ENCODE data around the gene RNF186. TPM values are rescaled to one million over a fixed set of nuclear protein-coding genes. Genes with fewer than 3 reads are reported as not detected.

RNF186 gene
- total RNA-seq, 1 donor from 2014 or later, result not detected

DNA sequence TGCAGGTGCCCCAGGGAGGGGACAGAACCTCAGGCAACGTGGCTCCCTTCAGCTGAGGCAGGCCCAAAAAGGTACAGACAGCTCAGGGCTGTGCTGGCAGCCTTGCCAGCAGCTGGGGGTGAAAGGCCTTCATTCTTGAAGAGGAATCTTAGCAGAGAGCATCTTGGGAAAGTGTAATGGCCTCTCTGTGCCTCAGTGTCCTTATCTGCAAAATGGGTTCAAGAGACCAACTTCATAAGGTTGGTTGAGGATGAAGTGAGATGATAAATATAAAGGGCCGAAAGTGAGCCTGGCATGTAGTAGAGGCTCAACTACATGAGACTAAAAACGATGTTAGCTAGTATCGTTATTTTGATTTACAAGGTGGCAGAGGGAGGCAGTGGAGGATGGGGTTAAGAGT, 41.6 kb downstream of the RNF186 start:
- H3K36me3 ChIP-seq (ENCODE audit: control insufficient read depth, insufficient read depth, low read length), result no peaks in the 10 kb centered on the region
- no peak overlapping the region for H3K4me3 ChIP-seq (ENCODE audit: low read depth, low read length)
- no peaks in the 10 kb centered on the region for H3K27me3 ChIP-seq (ENCODE audit: control insufficient read depth, insufficient read depth, low read length)
- DNase-seq (ENCODE audit: low read depth), result no peak
- TF ChIP-seq, protein P1, sequence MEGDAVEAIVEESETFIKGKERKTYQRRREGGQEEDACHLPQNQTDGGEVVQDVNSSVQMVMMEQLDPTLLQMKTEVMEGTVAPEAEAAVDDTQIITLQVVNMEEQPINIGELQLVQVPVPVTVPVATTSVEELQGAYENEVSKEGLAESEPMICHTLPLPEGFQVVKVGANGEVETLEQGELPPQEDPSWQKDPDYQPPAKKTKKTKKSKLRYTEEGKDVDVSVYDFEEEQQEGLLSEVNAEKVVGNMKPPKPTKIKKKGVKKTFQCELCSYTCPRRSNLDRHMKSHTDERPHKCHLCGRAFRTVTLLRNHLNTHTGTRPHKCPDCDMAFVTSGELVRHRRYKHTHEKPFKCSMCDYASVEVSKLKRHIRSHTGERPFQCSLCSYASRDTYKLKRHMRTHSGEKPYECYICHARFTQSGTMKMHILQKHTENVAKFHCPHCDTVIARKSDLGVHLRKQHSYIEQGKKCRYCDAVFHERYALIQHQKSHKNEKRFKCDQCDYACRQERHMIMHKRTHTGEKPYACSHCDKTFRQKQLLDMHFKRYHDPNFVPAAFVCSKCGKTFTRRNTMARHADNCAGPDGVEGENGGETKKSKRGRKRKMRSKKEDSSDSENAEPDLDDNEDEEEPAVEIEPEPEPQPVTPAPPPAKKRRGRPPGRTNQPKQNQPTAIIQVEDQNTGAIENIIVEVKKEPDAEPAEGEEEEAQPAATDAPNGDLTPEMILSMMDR (IDR thresholded peaks at IDR 0.05; ENCODE audit: insufficient read depth, low read length, poor library complexity, severe bottlenecking), result no peak

DNA sequence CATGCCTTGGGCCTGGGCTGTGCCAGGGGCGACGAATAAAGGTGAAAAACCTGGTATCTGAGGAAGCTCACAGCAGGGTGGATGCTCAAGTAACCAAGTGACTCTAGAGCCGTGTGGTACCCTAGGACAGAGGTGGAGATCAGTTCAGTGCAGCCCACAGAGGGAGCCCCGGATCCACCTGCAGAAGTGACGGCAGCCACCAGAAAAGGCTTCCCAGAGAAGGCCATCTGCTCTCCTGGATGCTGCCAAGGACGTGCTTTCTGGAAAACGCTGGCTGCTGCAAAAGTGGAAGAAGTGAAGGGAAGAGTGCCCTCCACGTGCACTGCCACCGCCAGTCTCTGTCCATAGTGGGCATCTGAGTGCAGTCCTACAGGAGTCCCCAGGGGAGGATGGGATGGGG, 43.0 kb downstream of the RNF186 start:
- H3K27me3 ChIP-seq (ENCODE audit: control insufficient read depth, insufficient read depth, low read length), result no peaks in the 10 kb centered on the region
- H3K36me3 ChIP-seq (ENCODE audit: control insufficient read depth, insufficient read depth, low read length), result no peaks in the 10 kb centered on the region
- no peak overlapping the region for H3K4me3 ChIP-seq (ENCODE audit: low read depth, low read length)
- no peak for DNase-seq (ENCODE audit: low read depth)
- TF ChIP-seq, protein P1 (IDR thresholded peaks at IDR 0.05; ENCODE audit: insufficient read depth, low read length, poor library complexity, severe bottlenecking), result no peak

DNA sequence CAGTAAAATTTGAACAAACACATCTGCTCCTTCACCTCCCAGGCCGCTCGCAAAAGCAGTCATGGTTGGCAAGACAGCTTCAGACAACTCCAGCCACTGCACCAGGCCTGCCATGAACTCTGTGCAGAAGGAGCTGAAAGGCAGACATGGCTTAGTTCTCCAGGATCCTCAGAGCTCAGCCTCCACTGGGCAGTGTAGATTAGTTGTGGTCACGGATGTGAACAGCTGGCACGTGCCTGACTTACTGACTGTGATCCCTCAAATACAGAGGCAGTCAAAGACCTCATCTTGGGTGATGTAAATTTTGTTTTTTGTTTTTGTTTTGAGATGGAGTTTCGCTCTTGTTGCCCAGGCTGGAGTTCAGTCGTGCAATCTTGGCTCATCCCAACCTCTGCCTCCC, 43.7 kb downstream of the RNF186 start:
- TF ChIP-seq, protein P1 (IDR thresholded peaks at IDR 0.05; ENCODE audit: insufficient read depth, low read length, poor library complexity, severe bottlenecking), result no peak
- Histone ChIP-seq H3K4me3 (ENCODE audit: low read depth, low read length) (no peak overlapping the region), H3K36me3 (ENCODE audit: control insufficient read depth, insufficient read depth, low read length) (no peaks in the 10 kb centered on the region), H3K27me3 (ENCODE audit: control insufficient read depth, insufficient read depth, low read length) (no peaks in the 10 kb centered on the region)
- no peak for DNase-seq (ENCODE audit: low read depth)

DNA sequence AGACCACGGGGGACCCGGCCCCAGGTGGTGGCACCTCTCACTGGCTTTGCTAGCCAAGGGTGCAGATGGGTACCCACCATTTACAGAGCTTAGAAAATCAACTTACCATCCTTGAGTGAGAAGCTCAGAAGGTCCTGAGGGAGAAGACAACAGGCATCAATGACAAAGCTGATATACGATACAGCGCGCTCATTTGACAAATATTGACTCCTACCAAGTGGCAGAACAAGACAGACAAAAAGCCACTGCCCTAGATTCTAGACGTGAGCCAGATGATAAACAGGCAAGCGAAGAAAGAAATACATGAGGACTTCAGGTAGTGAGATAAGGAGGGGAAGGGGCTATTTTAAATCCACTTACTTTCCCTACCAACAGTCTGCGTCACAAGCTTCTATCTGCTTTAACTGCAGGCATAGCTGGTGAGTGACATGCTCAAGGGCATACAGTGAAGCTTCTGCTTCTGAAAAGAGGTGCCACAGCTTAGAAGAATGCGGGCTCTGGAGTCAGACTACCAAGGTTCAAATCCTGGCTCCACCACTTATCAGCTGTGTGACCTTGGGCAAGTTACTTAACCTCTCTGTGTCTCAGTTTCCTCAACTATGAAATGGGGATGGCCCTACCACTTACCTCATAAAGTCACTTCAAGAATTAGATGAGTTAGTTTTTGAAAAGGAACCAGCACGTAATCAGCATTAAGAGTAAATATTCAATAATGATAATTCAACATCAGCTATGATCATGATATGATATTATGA, 44.5 kb downstream of the RNF186 start:
- Histone ChIP-seq H3K36me3 (ENCODE audit: control insufficient read depth, insufficient read depth, low read length) (no peaks in the 10 kb centered on the region), H3K4me3 (ENCODE audit: low read depth, low read length) (no peak overlapping the region), H3K27me3 (ENCODE audit: control insufficient read depth, insufficient read depth, low read length) (no peaks in the 10 kb centered on the region)
- TF ChIP-seq, protein P1 (IDR thresholded peaks at IDR 0.05; ENCODE audit: insufficient read depth, low read length, poor library complexity, severe bottlenecking), result no peak
- no peak for DNase-seq (ENCODE audit: low read depth)

DNA sequence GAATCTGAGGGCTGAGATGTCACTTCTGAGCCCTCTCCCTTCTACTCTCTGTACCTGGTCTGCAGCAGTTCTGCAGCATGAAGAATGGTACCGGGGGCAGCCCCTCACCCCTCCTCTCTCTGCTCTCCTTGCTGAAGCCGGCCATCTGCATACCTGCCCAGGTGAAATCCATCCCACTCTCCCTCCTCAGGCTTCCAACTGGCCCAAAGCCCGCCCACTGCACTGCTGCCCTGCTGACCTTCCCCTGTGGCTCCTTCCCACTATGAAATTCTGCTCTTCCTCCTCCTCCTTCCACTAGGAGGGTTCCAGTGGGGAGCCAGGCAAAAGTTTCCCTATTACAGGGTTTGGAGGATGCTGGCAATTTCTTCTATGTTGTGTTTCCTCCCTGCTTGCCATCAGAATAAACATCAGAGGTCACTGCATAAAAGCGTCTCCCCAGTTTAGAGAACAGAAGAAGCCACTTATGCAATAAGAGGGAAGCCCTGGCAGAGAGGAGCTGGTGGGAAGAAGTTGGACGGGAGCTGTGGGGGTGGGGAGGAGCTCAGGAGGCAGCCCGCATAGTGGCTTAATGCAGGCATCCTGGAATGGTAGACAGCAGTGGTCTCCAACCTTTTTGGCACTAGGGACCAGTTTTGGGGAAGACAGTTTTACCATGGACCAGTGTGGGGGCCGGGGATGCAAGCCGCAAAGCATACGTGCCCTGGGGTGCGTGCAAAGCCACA, 45.7 kb downstream of the RNF186 start:
- H3K4me3 ChIP-seq (ENCODE audit: low read depth, low read length), result no peak overlapping the region
- TF ChIP-seq, protein P1 (IDR thresholded peaks at IDR 0.05; ENCODE audit: insufficient read depth, low read length, poor library complexity, severe bottlenecking), result no peak
- DNase-seq (ENCODE audit: low read depth), result no peak
- H3K27me3 ChIP-seq (ENCODE audit: control insufficient read depth, insufficient read depth, low read length), result no peaks in the 10 kb centered on the region
- no peaks in the 10 kb centered on the region for H3K36me3 ChIP-seq (ENCODE audit: control insufficient read depth, insufficient read depth, low read length)

Data from kidney epithelial cell (primary cell).